Neural cell (in vitro differentiated cells): ENCODE measurements around the gene SPAG8. TPM values are rescaled to one million over a fixed set of nuclear protein-coding genes. Genes with fewer than 3 reads are reported as not detected.

Experiments
- H2AFZ ChIP-seq: fragments of 200-600, 300-800 bp; sonication (generic), shearing (Covaris generic); 2 replicates; pipeline ENCODE4 v1.6.0; 2014; ENCODE audit warnings: low read depth, mild to moderate bottlenecking, antibody characterized with exemption, low read length, moderate library complexity
- H3F3A ChIP-seq: fragments of 200-600 bp; shearing (Covaris generic); 2 replicates; pipeline ENCODE4 v1.6.1; 2016; ENCODE audit warnings: mild to moderate bottlenecking, moderate library complexity, mixed read lengths, antibody characterized with exemption, low read length; ENCODE audit not compliant: insufficient read depth, poor library complexity, severe bottlenecking
- H3K27ac ChIP-seq: fragments of 200-600, 300-800 bp; sonication (generic), shearing (Covaris generic); 2 replicates; pipeline ENCODE4 v1.5.1; 2014; ENCODE audit warnings: mild to moderate bottlenecking, low read length, moderate library complexity
- H3K27me3 ChIP-seq: fragments of 300-800, 200-600 bp; sonication (generic), shearing (Covaris generic); 2 replicates; pipeline ENCODE4 v1.6.0; 2014; ENCODE audit warnings: mild to moderate bottlenecking, low read depth, low read length, moderate library complexity; ENCODE audit not compliant: insufficient read depth
- H3K36me3 ChIP-seq: fragments of 300-800, 200-600 bp; sonication (generic), shearing (Covaris generic); 2 replicates; pipeline ENCODE4 v1.5.1; 2014; ENCODE audit warnings: mild to moderate bottlenecking, antibody characterized with exemption, low read length, moderate library complexity; ENCODE audit not compliant: insufficient read depth
- H3K4me2 ChIP-seq: fragments of 300-800, 200-600 bp; sonication (generic), shearing (Covaris generic); 2 replicates; pipeline ENCODE4 v1.6.0; 2014; ENCODE audit warnings: mild to moderate bottlenecking, low read length
- H3K4me3 ChIP-seq: fragments of 300-800, 200-600 bp; sonication (generic), shearing (Covaris generic); 2 replicates; pipeline ENCODE4 v1.5.1; 2014; ENCODE audit warnings: mild to moderate bottlenecking, low read length, moderate library complexity
- H3K79me2 ChIP-seq: fragments of 200-600 bp; shearing (Covaris generic); replicated peaks from 2 replicates; pipeline ENCODE4 v1.6.0; 2014; ENCODE audit warnings: mild to moderate bottlenecking, low read length, moderate library complexity; ENCODE audit not compliant: insufficient read depth
- H3K9ac ChIP-seq: fragments of 300-800, 200-600 bp; sonication (generic), shearing (Covaris generic); 2 replicates; pipeline ENCODE4 v1.6.1; 2016; ENCODE audit warnings: mild to moderate bottlenecking, low read length, mixed read lengths
- H3K9me2 ChIP-seq: fragments of 200-600 bp; shearing (Covaris generic); 2 replicates; pipeline ENCODE4 v1.6.1; 2016; ENCODE audit warnings: mild to moderate bottlenecking, low read length, mixed read lengths; ENCODE audit not compliant: insufficient read depth
- H3K9me3 ChIP-seq: fragments of 200-600, 300-800 bp; sonication (generic), shearing (Covaris generic); 2 replicates; pipeline ENCODE4 v1.6.1; 2016; ENCODE audit warnings: mild to moderate bottlenecking, mixed run types, low read length, moderate library complexity, mixed read lengths
- H4K20me1 ChIP-seq: fragments of 200-600 bp; shearing (Covaris generic); 2 replicates; pipeline ENCODE4 v1.6.1; 2016; ENCODE audit warnings: mild to moderate bottlenecking, mixed run types; ENCODE audit not compliant: insufficient read depth
- EP300 ChIP-seq: fragments of 450-650 bp; conservative IDR thresholded peaks from 2 replicates; pipeline ENCODE4 v1.6.1; 2014; ENCODE audit warnings: antibody characterized with exemption, mild to moderate bottlenecking, moderate library complexity; ENCODE audit not compliant: poor library complexity, severe bottlenecking
- EZH2 ChIP-seq: fragments of 200-600, 300-800 bp; shearing (Covaris generic), sonication (generic); IDR thresholded peaks from 2 replicates; pipeline ENCODE4 v1.6.1; 2014; ENCODE audit warnings: antibody characterized with exemption, low read length, borderline replicate concordance, mild to moderate bottlenecking; ENCODE audit not compliant: insufficient read depth, poor library complexity, severe bottlenecking
- MXI1 ChIP-seq: fragments of 450-650 bp; conservative IDR thresholded peaks from 2 replicates; pipeline ENCODE4 v1.6.1; 2014; ENCODE audit warnings: antibody characterized with exemption, mild to moderate bottlenecking; ENCODE audit not compliant: poor library complexity, severe bottlenecking
- POLR2AphosphoS5 ChIP-seq: IDR thresholded peaks from 2 replicates; pipeline ENCODE4 v1.6.1; 2012
- RAD21 ChIP-seq: fragments of 450-650 bp; conservative IDR thresholded peaks from 2 replicates; pipeline ENCODE4 v1.6.1; 2014; ENCODE audit warnings: antibody characterized with exemption, mild to moderate bottlenecking, moderate library complexity
- SMC3 ChIP-seq: fragments of 450-650 bp; conservative IDR thresholded peaks from 2 replicates; pipeline ENCODE4 v1.6.1; 2014; ENCODE audit warnings: antibody characterized with exemption, mild to moderate bottlenecking, moderate library complexity; ENCODE audit not compliant: poor library complexity
- TAF1 ChIP-seq: IDR thresholded peaks from 2 replicates; pipeline ENCODE4 v1.6.1; 2012; ENCODE audit warnings: low read depth
- polyA plus RNA-seq: library from polyadenylated mRNA; depleted of rRNA; stranded (reverse); fragments of >200 nt; gene quantifications from 2 replicates; pipeline ENCODE4 v1.2.3, GENCODE V29; 2014
- TF ChIP-seq, protein P1 (sequence below): IDR thresholded peaks from 2 replicates; pipeline ENCODE4 v1.6.1; 2012; ENCODE audit warnings: borderline replicate concordance
- TF ChIP-seq, protein P2 (sequence below): fragments of 450-650 bp; IDR thresholded peaks from 2 replicates; pipeline ENCODE4 v1.5.1; 2014; ENCODE audit warnings: antibody characterized with exemption, mild to moderate bottlenecking, moderate library complexity; ENCODE audit not compliant: poor library complexity, severe bottlenecking

Gene SPAG8
- polyA plus RNA-seq, 1 donor from 2014 or later: 2.9 TPM

DNA sequence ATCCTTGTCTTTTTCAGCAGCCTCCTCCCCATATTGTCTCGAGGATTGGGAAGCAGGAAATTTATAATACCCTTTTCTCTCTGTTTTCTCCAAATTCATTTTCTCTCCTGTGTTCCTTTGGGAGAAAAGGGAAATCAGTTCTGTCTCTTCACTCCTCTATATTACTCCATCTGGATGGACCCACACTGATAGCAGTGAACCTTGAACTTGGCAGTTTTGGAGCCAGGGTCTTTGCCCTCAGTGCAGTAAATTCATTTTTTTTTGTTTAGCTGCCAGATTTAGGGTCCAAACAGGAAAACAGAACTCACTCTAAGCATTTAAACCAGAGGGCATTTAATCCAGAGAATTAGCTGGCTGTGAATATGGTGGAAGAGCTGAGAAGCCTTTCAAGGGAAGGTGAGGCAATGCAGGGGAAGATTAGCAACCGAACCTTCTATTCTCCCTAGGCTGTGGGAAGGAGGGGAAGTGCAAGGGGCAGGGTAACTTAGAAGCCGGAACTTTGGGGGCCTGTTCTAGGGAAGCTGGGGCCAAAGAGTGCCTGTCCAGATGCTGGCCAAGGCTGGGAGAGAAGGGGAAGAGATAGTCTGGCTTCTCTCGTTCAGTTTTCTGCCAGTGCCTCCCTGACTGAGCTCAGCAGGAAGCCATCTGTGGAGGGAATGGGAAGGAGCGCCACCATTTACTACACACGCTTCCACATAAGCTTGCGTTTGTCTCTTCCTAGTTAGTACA, 37.0 kb downstream of the SPAG8 start:
- Histone ChIP-seq H3K27me3 (no peaks in the 10 kb centered on the region), H3K27ac (no peak overlapping the region), H4K20me1 (no peaks in the 10 kb centered on the region), H3K79me2 (no peaks in the 10 kb centered on the region), H3K36me3 (no peaks in the 10 kb centered on the region), H3K9me3 (no peaks in the 10 kb centered on the region), H3K4me2 (no peak overlapping the region), H3K9ac (no peak overlapping the region), H2AFZ (no peak overlapping the region), H3K4me3 (no peak overlapping the region), H3K9me2 (no peaks in the 10 kb centered on the region), H3F3A (no peaks in the 10 kb centered on the region)
- TF ChIP-seq TAF1: no peak
- TF ChIP-seq SMC3: no peak
- TF ChIP-seq, protein P1, sequence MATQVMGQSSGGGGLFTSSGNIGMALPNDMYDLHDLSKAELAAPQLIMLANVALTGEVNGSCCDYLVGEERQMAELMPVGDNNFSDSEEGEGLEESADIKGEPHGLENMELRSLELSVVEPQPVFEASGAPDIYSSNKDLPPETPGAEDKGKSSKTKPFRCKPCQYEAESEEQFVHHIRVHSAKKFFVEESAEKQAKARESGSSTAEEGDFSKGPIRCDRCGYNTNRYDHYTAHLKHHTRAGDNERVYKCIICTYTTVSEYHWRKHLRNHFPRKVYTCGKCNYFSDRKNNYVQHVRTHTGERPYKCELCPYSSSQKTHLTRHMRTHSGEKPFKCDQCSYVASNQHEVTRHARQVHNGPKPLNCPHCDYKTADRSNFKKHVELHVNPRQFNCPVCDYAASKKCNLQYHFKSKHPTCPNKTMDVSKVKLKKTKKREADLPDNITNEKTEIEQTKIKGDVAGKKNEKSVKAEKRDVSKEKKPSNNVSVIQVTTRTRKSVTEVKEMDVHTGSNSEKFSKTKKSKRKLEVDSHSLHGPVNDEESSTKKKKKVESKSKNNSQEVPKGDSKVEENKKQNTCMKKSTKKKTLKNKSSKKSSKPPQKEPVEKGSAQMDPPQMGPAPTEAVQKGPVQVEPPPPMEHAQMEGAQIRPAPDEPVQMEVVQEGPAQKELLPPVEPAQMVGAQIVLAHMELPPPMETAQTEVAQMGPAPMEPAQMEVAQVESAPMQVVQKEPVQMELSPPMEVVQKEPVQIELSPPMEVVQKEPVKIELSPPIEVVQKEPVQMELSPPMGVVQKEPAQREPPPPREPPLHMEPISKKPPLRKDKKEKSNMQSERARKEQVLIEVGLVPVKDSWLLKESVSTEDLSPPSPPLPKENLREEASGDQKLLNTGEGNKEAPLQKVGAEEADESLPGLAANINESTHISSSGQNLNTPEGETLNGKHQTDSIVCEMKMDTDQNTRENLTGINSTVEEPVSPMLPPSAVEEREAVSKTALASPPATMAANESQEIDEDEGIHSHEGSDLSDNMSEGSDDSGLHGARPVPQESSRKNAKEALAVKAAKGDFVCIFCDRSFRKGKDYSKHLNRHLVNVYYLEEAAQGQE: no peak
- TF ChIP-seq EZH2: no peak
- TF ChIP-seq EP300: no peak
- no peak for TF ChIP-seq POLR2AphosphoS5
- no peak for TF ChIP-seq RAD21
- no peak for TF ChIP-seq MXI1
- TF ChIP-seq, protein P2, sequence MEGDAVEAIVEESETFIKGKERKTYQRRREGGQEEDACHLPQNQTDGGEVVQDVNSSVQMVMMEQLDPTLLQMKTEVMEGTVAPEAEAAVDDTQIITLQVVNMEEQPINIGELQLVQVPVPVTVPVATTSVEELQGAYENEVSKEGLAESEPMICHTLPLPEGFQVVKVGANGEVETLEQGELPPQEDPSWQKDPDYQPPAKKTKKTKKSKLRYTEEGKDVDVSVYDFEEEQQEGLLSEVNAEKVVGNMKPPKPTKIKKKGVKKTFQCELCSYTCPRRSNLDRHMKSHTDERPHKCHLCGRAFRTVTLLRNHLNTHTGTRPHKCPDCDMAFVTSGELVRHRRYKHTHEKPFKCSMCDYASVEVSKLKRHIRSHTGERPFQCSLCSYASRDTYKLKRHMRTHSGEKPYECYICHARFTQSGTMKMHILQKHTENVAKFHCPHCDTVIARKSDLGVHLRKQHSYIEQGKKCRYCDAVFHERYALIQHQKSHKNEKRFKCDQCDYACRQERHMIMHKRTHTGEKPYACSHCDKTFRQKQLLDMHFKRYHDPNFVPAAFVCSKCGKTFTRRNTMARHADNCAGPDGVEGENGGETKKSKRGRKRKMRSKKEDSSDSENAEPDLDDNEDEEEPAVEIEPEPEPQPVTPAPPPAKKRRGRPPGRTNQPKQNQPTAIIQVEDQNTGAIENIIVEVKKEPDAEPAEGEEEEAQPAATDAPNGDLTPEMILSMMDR: no peak

DNA sequence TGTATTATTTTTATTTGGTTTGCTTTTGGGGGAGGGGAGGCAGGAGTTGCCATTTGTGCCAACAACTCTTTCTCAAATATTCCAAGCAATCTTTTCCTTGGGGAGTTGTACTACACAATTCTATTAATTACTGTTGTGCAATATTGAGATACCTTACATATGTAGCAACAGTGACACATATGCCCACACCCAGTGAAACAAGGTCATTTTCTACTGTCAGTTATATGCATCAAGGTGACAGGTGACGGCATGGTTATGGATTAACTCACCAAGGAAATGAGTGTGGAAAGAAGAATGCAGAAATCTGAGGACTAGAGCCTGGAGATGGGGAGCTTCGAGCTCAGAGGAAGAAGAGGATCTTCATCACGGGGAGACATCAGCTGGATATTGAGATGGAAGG, 40.1 kb downstream of the SPAG8 start:
- no peaks in the 10 kb centered on the region for H3F3A ChIP-seq
- no peak overlapping the region for H3K27ac ChIP-seq
- H3K36me3 ChIP-seq: no peaks in the 10 kb centered on the region
- no peaks in the 10 kb centered on the region for H4K20me1 ChIP-seq
- peaks cover 3% of the 10 kb centered on the region for H3K79me2 ChIP-seq
- H2AFZ ChIP-seq: no peak overlapping the region
- H3K9ac ChIP-seq: no peak overlapping the region
- TF ChIP-seq, protein P1: no peak
- TF ChIP-seq RAD21 (no peak), TAF1 (no peak), MXI1 (no peak), EZH2 (no peak), SMC3 (no peak), POLR2AphosphoS5 (no peak), EP300 (no peak)
- TF ChIP-seq, protein P2: no peak
- H3K27me3 ChIP-seq: no peaks in the 10 kb centered on the region
- H3K4me2 ChIP-seq: no peak overlapping the region
- H3K9me2 ChIP-seq: no peaks in the 10 kb centered on the region
- no peaks in the 10 kb centered on the region for H3K9me3 ChIP-seq
- H3K4me3 ChIP-seq: no peak overlapping the region
